Forelimb muscle (tissue), 1 donor: Measurements from ENCODE around the gene SMC4. TPM values are rescaled to one million over a fixed set of nuclear protein-coding genes. Genes with fewer than 3 reads are reported as not detected.

ENCODE experiments used
- DNase-seq: peaks from one replicate; pipeline ENCODE4 v3.0.0-alpha.2; 2013; ENCODE audit warnings: low read depth
- polyA plus RNA-seq: library from polyadenylated mRNA; unstranded; fragments of 120-200 nt; gene quantifications from one replicate; pipeline ENCODE4 v1.2.1, GENCODE V29; 2013; ENCODE audit not compliant: insufficient read length

SMC4 gene
- polyA plus RNA-seq, 1 donor = 54.3 TPM

- no peak for DNase-seq
Measured at GRCh38 chr3:160475884-160476283, 76.4 kb downstream of the SMC4 start.

- no peak for DNase-seq
Measured at GRCh38 chr3:160477750-160478149, 78.3 kb downstream of the SMC4 start.

- DNase-seq = no peak
Measured at GRCh38 chr3:160478338-160478737, 78.9 kb downstream of the SMC4 start.

GRCh38 chr3:160479376-160479775 is 79.9 kb downstream of the SMC4 start:
- no peak for DNase-seq

GRCh38 chr3:160480931-160481330 is 81.5 kb downstream of the SMC4 start:
- DNase-seq = no peak

- no peak for DNase-seq
Measured at GRCh38 chr3:160481856-160482255, 82.4 kb downstream of the SMC4 start.

- no peak for DNase-seq
Measured at GRCh38 chr3:160482796-160483195, 83.3 kb downstream of the SMC4 start.

Other genes starting within 250 kb of the SMC4 start
- 0.16 TPM for gene C3orf80, start 174.2 kb upstream of the SMC4 start, polyA plus RNA-seq
- 26.4 TPM for gene IFT80, start 425 bp upstream of the SMC4 start, polyA plus RNA-seq
- 6.5 TPM for gene TRIM59, start 50.1 kb downstream of the SMC4 start, polyA plus RNA-seq
- gene KPNA4, start 165.9 kb downstream of the SMC4 start, polyA plus RNA-seq = 63.3 TPM